Caco-2 (cell line): ENCODE data around the gene BRK1. TPM values are rescaled to one million over a fixed set of nuclear protein-coding genes. Genes with fewer than 3 reads are reported as not detected.
A peak's percentile ranks its signal among the peaks of the same experiment; 100 is the strongest.

ENCODE experiments used
- BruUV-seq: library from RNA; stranded (reverse); fragments of 400-500 nt; replicated peaks from 2 replicates; lab custom pipeline; 2021; lab: Mats Ljungman, UMichigan
- CTCF ChIA-PET: fragments of 300-600 bp; sonication (Branson Sonifier 250); formaldehyde crosslinking; loops from one replicate; lab custom pipeline; 2022; ENCODE audit warnings: antibody characterized with exemption; lab: Charles Lee
- POLR2A ChIA-PET: fragments of 300-600 bp; sonication (Branson Sonifier 250); formaldehyde crosslinking; loops from one replicate; lab custom pipeline; 2022; ENCODE audit warnings: antibody characterized with exemption; lab: Charles Lee
- DNase-seq, 2 experiments: peaks; one replicate each; pipeline versions ENCODE4 v3.0.0 to v3.0.0-alpha.2; 2020 to 2022
- H3K27me3 ChIP-seq: replicated peaks from 2 replicates; pipeline ENCODE4 v1.6.0; 2011; ENCODE audit warnings: low read length; ENCODE audit not compliant: control insufficient read depth, insufficient read depth
- H3K36me3 ChIP-seq: 2 replicates; pipeline ENCODE4 v1.5.1; 2011; ENCODE audit warnings: low read length; ENCODE audit not compliant: control insufficient read depth, insufficient read depth
- H3K4me1 ChIP-seq: fragments of 250-450 bp; sonication (Bioruptor Pico); 2 replicates; pipeline ENCODE4 v1.5.1; 2020; ENCODE audit warnings: mild to moderate bottlenecking
- H3K4me3 ChIP-seq: 2 replicates; pipeline ENCODE4 v1.5.1; 2011; ENCODE audit warnings: low read depth, mild to moderate bottlenecking, control low read depth, low read length
- H3K9me3 ChIP-seq: fragments of 250-450 bp; sonication (Bioruptor Pico); 2 replicates; pipeline ENCODE4 v1.5.1; 2020; ENCODE audit warnings: mild to moderate bottlenecking, moderate library complexity
- H3K27ac Mint-ChIP-seq: one replicate; pipeline ENCODE4 v1.8.0; 2022; ENCODE audit warnings: mixed read lengths; ENCODE audit not compliant: unreplicated experiment
- H3K27me3 Mint-ChIP-seq: one replicate; pipeline ENCODE4 v1.8.0; 2022; ENCODE audit warnings: mixed read lengths; ENCODE audit not compliant: insufficient read depth, unreplicated experiment
- H3K36me3 Mint-ChIP-seq: one replicate; pipeline ENCODE4 v1.8.0; 2022; ENCODE audit warnings: mild to moderate bottlenecking, mixed read lengths; ENCODE audit not compliant: insufficient read depth, unreplicated experiment
- H3K4me1 Mint-ChIP-seq: one replicate; pipeline ENCODE4 v1.8.0; 2022; ENCODE audit warnings: low read depth, mixed read lengths; ENCODE audit not compliant: unreplicated experiment
- H3K4me3 Mint-ChIP-seq: one replicate; pipeline ENCODE4 v1.8.0; 2022; ENCODE audit warnings: mild to moderate bottlenecking, moderate library complexity, mixed read lengths; ENCODE audit not compliant: unreplicated experiment
- H3K9me3 Mint-ChIP-seq: one replicate; pipeline ENCODE4 v1.8.0; 2022; ENCODE audit warnings: mixed read lengths; ENCODE audit not compliant: unreplicated experiment
- intact Hi-C: fragments of 100-400 bp; cut with micrococcal nuclease; formaldehyde crosslinking; loops from one replicate; pipeline ENCODE4 v1.10.0; 2022; ENCODE audit not compliant: unreplicated experiment
- total RNA-seq: library from RNA; stranded (reverse); gene quantifications from 2 replicates; pipeline ENCODE4 v1.2.3, GENCODE V29; 2022
- TF ChIP-seq, protein P1 (sequence below), 2 experiments: fragments of 200-600 bp in 1 of 2; IDR thresholded peaks; 1 replicate in 1 of 2; 2 replicates in 1 of 2; pipeline versions ENCODE4 v1.5.1 to v1.8.0; 2011 to 2022; ENCODE audit warnings: antibody characterized with exemption in 1 of 2, control low read depth in 1 of 2, inconsistent platforms in 1 of 2, low read depth in 1 of 2, low read length in 1 of 2, mild to moderate bottlenecking in 1 of 2, moderate library complexity in 1 of 2; ENCODE audit not compliant: insufficient read depth in 1 of 2, severe bottlenecking in 1 of 2, unreplicated experiment in 1 of 2

BRK1 gene
- total RNA-seq, 1 experiment from 2014 or later, result 115 TPM

DNA sequence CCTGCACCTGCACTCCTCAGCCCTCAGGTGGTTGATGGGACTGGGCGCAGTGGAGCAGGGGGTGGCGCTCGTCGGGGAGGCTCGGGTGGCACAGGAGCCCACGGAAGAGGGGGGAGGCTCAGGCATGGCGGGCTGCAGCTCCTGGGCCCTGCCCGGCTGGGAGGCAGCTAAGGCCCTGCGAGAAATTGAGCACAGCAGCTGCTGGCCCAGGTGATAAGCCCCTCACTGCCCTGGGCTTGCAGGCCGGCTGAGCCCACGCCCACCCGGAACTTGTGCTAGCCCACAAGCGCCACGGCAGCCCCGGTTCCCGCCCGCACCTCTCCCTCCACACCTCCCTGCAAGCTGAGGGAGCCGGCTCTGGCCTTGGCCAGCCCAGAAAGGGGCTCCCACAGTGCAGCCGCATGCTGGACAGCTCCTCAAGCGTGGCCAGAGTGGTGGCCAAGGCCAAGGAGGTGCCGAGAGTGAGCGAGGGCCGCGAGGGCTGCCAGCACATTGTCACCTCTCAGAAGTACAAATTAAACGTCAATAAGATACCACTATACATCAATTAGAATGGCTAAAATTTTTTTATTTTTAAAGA lies 21.0 kb downstream of the BRK1 start:
- no peaks in the 10 kb centered on the region for H3K27me3 ChIP-seq
- intact Hi-C loops, result no loop called here
- no peaks in the 10 kb centered on the region for H3K9me3 Mint-ChIP-seq
- H3K9me3 ChIP-seq, result no peaks in the 10 kb centered on the region
- no TSS peak for BruUV-seq
- H3K36me3 ChIP-seq, result no peaks in the 10 kb centered on the region
- CTCF ChIA-PET, result no interaction called here
- H3K4me3 ChIP-seq, result no peak overlapping the region
- no peaks in the 10 kb centered on the region for H3K4me1 Mint-ChIP-seq
- H3K36me3 Mint-ChIP-seq, result peaks cover 3% of the 10 kb centered on the region
- no peak overlapping the region for H3K27ac Mint-ChIP-seq
- TF ChIP-seq, protein P1, sequence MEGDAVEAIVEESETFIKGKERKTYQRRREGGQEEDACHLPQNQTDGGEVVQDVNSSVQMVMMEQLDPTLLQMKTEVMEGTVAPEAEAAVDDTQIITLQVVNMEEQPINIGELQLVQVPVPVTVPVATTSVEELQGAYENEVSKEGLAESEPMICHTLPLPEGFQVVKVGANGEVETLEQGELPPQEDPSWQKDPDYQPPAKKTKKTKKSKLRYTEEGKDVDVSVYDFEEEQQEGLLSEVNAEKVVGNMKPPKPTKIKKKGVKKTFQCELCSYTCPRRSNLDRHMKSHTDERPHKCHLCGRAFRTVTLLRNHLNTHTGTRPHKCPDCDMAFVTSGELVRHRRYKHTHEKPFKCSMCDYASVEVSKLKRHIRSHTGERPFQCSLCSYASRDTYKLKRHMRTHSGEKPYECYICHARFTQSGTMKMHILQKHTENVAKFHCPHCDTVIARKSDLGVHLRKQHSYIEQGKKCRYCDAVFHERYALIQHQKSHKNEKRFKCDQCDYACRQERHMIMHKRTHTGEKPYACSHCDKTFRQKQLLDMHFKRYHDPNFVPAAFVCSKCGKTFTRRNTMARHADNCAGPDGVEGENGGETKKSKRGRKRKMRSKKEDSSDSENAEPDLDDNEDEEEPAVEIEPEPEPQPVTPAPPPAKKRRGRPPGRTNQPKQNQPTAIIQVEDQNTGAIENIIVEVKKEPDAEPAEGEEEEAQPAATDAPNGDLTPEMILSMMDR (IDR thresholded peaks at IDR 0.05; ENCODE audit: insufficient read depth in 1 of 2, low read depth in 1 of 2, low read length in 1 of 2, severe bottlenecking in 1 of 2, unreplicated experiment in 1 of 2), result no peak
- H3K27me3 Mint-ChIP-seq, result no peaks in the 10 kb centered on the region
- DNase-seq, result no peak
- no peak overlapping the region for H3K4me3 Mint-ChIP-seq
- POLR2A ChIA-PET, result no interaction called here
- H3K4me1 ChIP-seq, result no peaks in the 10 kb centered on the region

- no TSS peak for BruUV-seq
- POLR2A ChIA-PET, result no interaction called here
Observed at GRCh38 chr3:10137178-10137577, 21.7 kb downstream of the BRK1 start.

GRCh38 chr3:10140996-10141546 lies 25.6 kb downstream of the BRK1 start:
- TF ChIP-seq, protein P1 (IDR thresholded peaks at IDR 0.05; ENCODE audit: insufficient read depth in 1 of 2, low read depth in 1 of 2, low read length in 1 of 2, severe bottlenecking in 1 of 2, unreplicated experiment in 1 of 2), result no peak
- H3K9me3 ChIP-seq, result no peaks in the 10 kb centered on the region
- ChIA-PET POLR2A (interaction anchor here (0.5 to 1.4 kb wide), 3 partner anchors 13 to 63 kb away, joined by 3 to 7 read pairs (median 4); no protein-coding TSS in a partner anchor), CTCF (interaction anchor here (0.7 to 1.0 kb wide), 2 partner anchors 195 to 1169 kb away, joined by 3 to 4 read pairs; no protein-coding TSS in a partner anchor)
- no peaks in the 10 kb centered on the region for H3K9me3 Mint-ChIP-seq
- H3K4me1 Mint-ChIP-seq, result peaks cover 7% of the 10 kb centered on the region
- peak overlapping the region; percentile 19 for H3K4me3 ChIP-seq
- DNase-seq, result no peak
- H3K27me3 Mint-ChIP-seq, result no peaks in the 10 kb centered on the region
- no peaks in the 10 kb centered on the region; the same call in 1 of the 2 replicates for H3K36me3 ChIP-seq
- peaks cover 7% of the 10 kb centered on the region; the same call in 1 of the 2 replicates for H3K4me1 ChIP-seq
- H3K27ac Mint-ChIP-seq, result peak overlapping the region; percentile 73
- H3K36me3 Mint-ChIP-seq, result peaks cover 40% of the 10 kb centered on the region
- intact Hi-C loops, result loop anchor here (2.0 kb wide), 1 partner anchor 26 kb away; the partner anchor contains the start of gene BRK1
- no peaks in the 10 kb centered on the region for H3K27me3 ChIP-seq
- H3K4me3 Mint-ChIP-seq, result peak overlapping the region; percentile 76
- TSS peak; percentile 82 for BruUV-seq

More at GRCh38 chr3:10137178-10137577, 21.7 kb downstream of the BRK1 start:
- peaks cover 10% of the 10 kb centered on the region for H3K36me3 Mint-ChIP-seq
- Histone ChIP-seq H3K27me3 (no peaks in the 10 kb centered on the region), H3K36me3 (no peaks in the 10 kb centered on the region), H3K4me1 (no peaks in the 10 kb centered on the region), H3K4me3 (no peak overlapping the region), H3K9me3 (no peaks in the 10 kb centered on the region)
- no peaks in the 10 kb centered on the region for H3K4me1 Mint-ChIP-seq
- DNase-seq, result peak in 1 of 2 experiments; percentile 24
- no peak overlapping the region for H3K27ac Mint-ChIP-seq
- TF ChIP-seq, protein P1 (IDR thresholded peaks at IDR 0.05; ENCODE audit: insufficient read depth in 1 of 2, low read depth in 1 of 2, low read length in 1 of 2, severe bottlenecking in 1 of 2, unreplicated experiment in 1 of 2), result no peak
- no peaks in the 10 kb centered on the region for H3K9me3 Mint-ChIP-seq
- intact Hi-C loops, result no loop called here
- no peak overlapping the region for H3K4me3 Mint-ChIP-seq
- CTCF ChIA-PET, result no interaction called here
- H3K27me3 Mint-ChIP-seq, result no peaks in the 10 kb centered on the region
